Brain microvascular endothelial cell (primary cell): ENCODE data around the gene FRMD6.
"Not testable (repeated sequence)": the region's sequence is repeated elsewhere in the genome, so short reads cannot be mapped to it uniquely, and the experiment has no call there.

ENCODE experiments used
- DNase-seq: peaks from one replicate; pipeline ENCODE4 v3.0.0-alpha.2; 2020
- H3K27ac ChIP-seq: fragments of 250-450 bp; sonication (Bioruptor Pico); 2 replicates; pipeline ENCODE4 v1.5.1; 2020; ENCODE audit warnings: mild to moderate bottlenecking, moderate library complexity
- H3K27me3 ChIP-seq: fragments of 250-450 bp; sonication (Bioruptor Pico); replicated peaks from 2 replicates; pipeline ENCODE4 v1.5.1; 2020; ENCODE audit warnings: mild to moderate bottlenecking
- H3K36me3 ChIP-seq: fragments of 250-450 bp; sonication (Bioruptor Pico); replicated peaks from 2 replicates; pipeline ENCODE4 v1.5.1; 2020; ENCODE audit warnings: mild to moderate bottlenecking
- H3K4me3 ChIP-seq: 2 replicates; pipeline ENCODE4 v1.5.1; 2011; ENCODE audit warnings: low read depth, mild to moderate bottlenecking, control low read depth, low read length, moderate library complexity
- CTCF ChIP-seq: IDR thresholded peaks from 2 replicates; pipeline ENCODE4 v1.5.1; 2011; ENCODE audit warnings: low read depth, mild to moderate bottlenecking, moderate library complexity, low read length, control low read depth, inconsistent platforms; ENCODE audit errors: missing control alignments
- in situ Hi-C: cut with HindIII; loops from 2 replicates; pipeline ENCODE4 v1.10.0; 2017; ENCODE audit warnings: low sequenced_read_pairs, low pct_ligation_motif_present

FRMD6 gene

DNA sequence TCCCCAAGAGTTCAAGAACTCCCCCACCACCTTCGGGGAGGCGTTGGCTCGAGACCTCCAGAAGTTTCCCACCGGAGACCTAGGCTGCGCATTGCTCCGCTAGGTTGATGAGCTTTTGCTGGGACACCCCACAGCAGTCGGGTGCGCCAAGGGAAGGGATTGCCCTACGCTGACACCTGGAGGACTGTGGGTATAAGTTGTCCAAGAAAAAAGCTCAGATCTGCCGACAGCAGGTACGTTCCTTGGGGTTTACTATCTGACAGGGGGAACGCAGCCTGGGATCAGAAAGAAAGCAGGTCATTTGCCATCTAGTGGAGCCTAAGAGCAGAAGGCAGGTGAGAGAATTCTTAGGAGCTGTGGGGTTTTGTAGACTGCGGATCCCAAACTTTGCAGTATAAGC is 98.8 kb downstream of the FRMD6 start:
- no peak overlapping the region for H3K27ac ChIP-seq
- no peaks in the 10 kb centered on the region for H3K27me3 ChIP-seq
- no peak for DNase-seq
- peak; percentile 18 for TF ChIP-seq CTCF
- H3K4me3 ChIP-seq, result no peak overlapping the region
- in situ Hi-C loops, result no loop called here
- no peaks in the 10 kb centered on the region for H3K36me3 ChIP-seq

- H3K36me3 ChIP-seq, H3K27ac ChIP-seq, H3K27me3 ChIP-seq, H3K4me3 ChIP-seq, DNase-seq, in situ Hi-C loops: not testable (repeated sequence)
Observed at GRCh38 chr14:51751611-51752345, 100.1 kb downstream of the FRMD6 start.

DNA sequence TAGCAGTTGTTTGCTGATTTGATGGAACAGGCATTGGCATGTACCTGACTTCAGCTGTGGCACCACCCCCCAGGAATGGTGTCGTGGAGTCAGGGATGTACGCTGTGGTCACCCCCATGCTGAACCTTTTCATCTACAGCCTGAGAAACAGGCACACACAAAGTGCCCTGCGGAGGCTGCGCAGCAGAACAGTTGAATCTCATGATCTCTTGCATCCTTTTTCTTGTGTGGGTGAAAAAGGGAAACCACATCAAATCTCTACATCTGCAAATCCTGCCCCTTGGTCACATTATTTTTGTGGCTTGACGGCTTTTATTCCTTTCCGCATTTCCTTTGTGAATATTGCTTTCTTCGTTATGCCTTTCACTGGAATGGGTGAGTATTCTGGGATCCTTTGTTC is 106.0 kb downstream of the FRMD6 start:
- in situ Hi-C loops, result not testable (repeated sequence)

GRCh38 chr14:51759950-51760349 is 108.2 kb downstream of the FRMD6 start:
- Histone ChIP-seq H3K27ac (no peak overlapping the region), H3K4me3 (no peak overlapping the region), H3K36me3 (no peaks in the 10 kb centered on the region), H3K27me3 (no peaks in the 10 kb centered on the region)
- DNase-seq, result no peak
- in situ Hi-C loops, result no loop called here
- TF ChIP-seq CTCF, result no peak

More for the DNA sequence above, 106.0 kb downstream of the FRMD6 start:
- not testable (repeated sequence) for H3K4me3 ChIP-seq, H3K36me3 ChIP-seq, H3K27ac ChIP-seq, DNase-seq, H3K27me3 ChIP-seq

DNA sequence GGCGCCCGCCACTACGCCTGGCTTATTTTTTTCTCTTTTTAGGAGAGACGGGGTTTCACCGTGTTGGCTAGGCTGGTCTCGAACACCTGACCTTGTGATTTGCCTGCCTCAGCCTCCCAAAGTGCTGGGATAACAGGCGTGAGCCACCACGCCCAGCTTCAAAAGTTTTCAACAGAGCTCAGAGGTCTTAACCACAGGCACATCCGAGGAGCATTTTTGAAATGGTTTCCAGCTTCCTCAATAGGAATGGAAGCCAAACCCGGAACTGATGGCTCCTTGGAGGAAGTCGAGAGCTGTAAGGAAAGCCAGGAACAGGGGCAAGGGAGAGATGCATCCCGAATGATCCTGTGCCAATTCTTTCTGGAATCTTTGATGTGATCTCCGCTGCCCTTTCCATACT is 114.0 kb downstream of the FRMD6 start:
- DNase-seq, H3K36me3 ChIP-seq, H3K4me3 ChIP-seq, in situ Hi-C loops, H3K27me3 ChIP-seq, H3K27ac ChIP-seq: not testable (repeated sequence)

DNA sequence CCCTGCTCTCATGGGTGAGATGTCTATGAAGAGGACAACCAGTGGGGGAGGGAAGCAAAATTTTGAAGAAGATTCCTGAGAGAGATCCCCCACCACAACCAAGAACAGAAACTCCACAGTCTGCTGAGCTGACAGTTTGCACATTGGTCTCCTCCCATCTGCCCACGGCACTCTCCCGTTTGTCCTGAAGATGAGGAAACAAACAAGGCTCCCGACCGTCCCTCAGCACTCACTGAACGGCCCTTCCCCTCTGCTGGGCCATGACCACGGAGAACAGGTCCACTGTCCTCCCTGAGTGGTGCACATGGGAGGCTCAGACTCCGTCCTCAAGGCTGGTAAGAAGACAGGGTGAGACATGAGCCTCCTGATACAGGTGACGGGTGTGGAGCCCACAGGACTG is 114.9 kb downstream of the FRMD6 start:
- H3K27ac ChIP-seq, H3K27me3 ChIP-seq, DNase-seq, in situ Hi-C loops, H3K36me3 ChIP-seq, H3K4me3 ChIP-seq: not testable (repeated sequence)

- in situ Hi-C loops, H3K36me3 ChIP-seq, H3K27ac ChIP-seq, DNase-seq, H3K4me3 ChIP-seq, H3K27me3 ChIP-seq: not testable (repeated sequence)
Observed at GRCh38 chr14:51769261-51769660, 117.6 kb downstream of the FRMD6 start.

DNA sequence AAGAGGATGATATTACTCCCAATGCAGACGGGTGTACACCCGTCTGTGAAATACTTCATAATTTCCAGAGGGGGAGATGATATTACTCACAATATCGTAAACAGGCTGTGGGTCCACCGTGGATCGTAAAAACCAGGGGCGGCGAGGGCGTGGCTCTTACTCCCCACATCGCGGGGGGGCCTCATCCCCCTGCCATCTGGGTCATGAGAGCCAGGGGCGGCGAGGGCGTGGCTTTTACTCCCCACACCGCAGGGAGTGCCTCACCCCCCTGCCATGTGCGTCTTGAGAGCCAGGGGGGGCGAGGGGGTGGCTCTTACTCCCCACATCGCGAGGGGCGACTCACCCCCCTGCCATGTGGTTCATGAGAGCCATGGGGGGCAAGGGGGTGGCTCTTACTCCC is 122.5 kb downstream of the FRMD6 start:
- Histone ChIP-seq H3K27ac (no peak overlapping the region), H3K36me3 (no peaks in the 10 kb centered on the region), H3K4me3 (no peak overlapping the region), H3K27me3 (no peaks in the 10 kb centered on the region)
- DNase-seq, result no peak
- no peak for TF ChIP-seq CTCF
- in situ Hi-C loops, result no loop called here
